Mesenchymal stem cell (in vitro differentiated cells and primary cell): ENCODE measurements around the gene THADA. TPM values are rescaled to one million over a fixed set of nuclear protein-coding genes. Genes with fewer than 3 reads are reported as not detected.

ENCODE experiments used
- DNase-seq: peaks from one replicate; pipeline ENCODE4 v3.0.0-alpha.2; 2013
- H2AFZ ChIP-seq: one replicate; pipeline ENCODE4 v1.6.1; 2013; ENCODE audit warnings: low read depth, mild to moderate bottlenecking, control low read depth, inconsistent platforms, low read length, moderate library complexity
- H2AK5ac ChIP-seq: 2 replicates; pipeline ENCODE4 v1.6.1; 2013; ENCODE audit warnings: low read length, moderate library complexity, mild to moderate bottlenecking, inconsistent platforms; ENCODE audit not compliant: severe bottlenecking
- H2BK120ac ChIP-seq: one replicate; pipeline ENCODE4 v1.6.1; 2013; ENCODE audit warnings: low read depth, mild to moderate bottlenecking, inconsistent platforms, low read length, moderate library complexity
- H2BK12ac ChIP-seq, 2 experiments: one replicate each; pipeline ENCODE4 v1.6.1; 2013; ENCODE audit warnings: inconsistent platforms in 2 of 2, low read length in 2 of 2, mild to moderate bottlenecking in 2 of 2, moderate library complexity in 2 of 2, control low read depth in 1 of 2
- H2BK15ac ChIP-seq: one replicate; pipeline ENCODE4 v1.6.1; 2013; ENCODE audit warnings: mild to moderate bottlenecking, low read depth, inconsistent platforms; ENCODE audit not compliant: poor library complexity, severe bottlenecking
- H2BK5ac ChIP-seq: 2 replicates; pipeline ENCODE4 v1.6.1; 2013; ENCODE audit warnings: low read depth, mild to moderate bottlenecking, low read length, control low read depth, inconsistent platforms; ENCODE audit not compliant: poor library complexity, severe bottlenecking
- H3K14ac ChIP-seq, 2 experiments: one replicate each; pipeline ENCODE4 v1.6.1; 2013; ENCODE audit warnings: inconsistent platforms in 2 of 2, low read length in 2 of 2, control low read depth in 1 of 2, mild to moderate bottlenecking in 1 of 2, moderate library complexity in 1 of 2
- H3K18ac ChIP-seq, 2 experiments: one replicate each; pipeline ENCODE4 v1.6.1; 2013; ENCODE audit warnings: inconsistent platforms in 2 of 2, low read length in 2 of 2, control low read depth in 1 of 2, low read depth in 1 of 2, mild to moderate bottlenecking in 1 of 2
- H3K23ac ChIP-seq, 2 experiments: one replicate each; pipeline ENCODE4 v1.6.1; 2013; ENCODE audit warnings: inconsistent platforms in 2 of 2, low read length in 2 of 2, mild to moderate bottlenecking in 2 of 2, moderate library complexity in 2 of 2, control low read depth in 1 of 2
- H3K27ac ChIP-seq: 2 replicates; pipeline ENCODE4 v1.5.1; 2013; ENCODE audit warnings: mild to moderate bottlenecking, moderate library complexity, low read length, control low read depth, inconsistent platforms; ENCODE audit not compliant: poor library complexity, severe bottlenecking
- H3K27me3 ChIP-seq, 2 experiments: 2 replicates each; pipeline versions ENCODE4 v1.6.1 to v1.7.0; 2013; ENCODE audit warnings: low read length in 2 of 2, mild to moderate bottlenecking in 2 of 2, moderate library complexity in 2 of 2, control low read depth in 1 of 2, inconsistent platforms in 1 of 2; ENCODE audit not compliant: control insufficient read depth in 1 of 2, insufficient read depth in 1 of 2
- H3K36me3 ChIP-seq, 2 experiments: 2 replicates each; pipeline versions ENCODE4 v1.6.1 to v1.7.0; 2013; ENCODE audit warnings: low read length in 2 of 2, control low read depth in 1 of 2, inconsistent platforms in 1 of 2, low read depth in 1 of 2, mild to moderate bottlenecking in 1 of 2; ENCODE audit not compliant: insufficient read depth in 2 of 2, control insufficient read depth in 1 of 2
- H3K4ac ChIP-seq, 2 experiments: one replicate each; pipeline ENCODE4 v1.6.1; 2013; ENCODE audit warnings: inconsistent platforms in 2 of 2, low read length in 2 of 2, mild to moderate bottlenecking in 2 of 2, moderate library complexity in 2 of 2, control low read depth in 1 of 2, low read depth in 1 of 2
- H3K4me1 ChIP-seq: 2 replicates; pipeline ENCODE4 v1.6.1; 2013; ENCODE audit warnings: low read depth, low read length, control low read depth; ENCODE audit not compliant: control insufficient read depth, insufficient read depth
- H3K4me2 ChIP-seq: 2 replicates; pipeline ENCODE4 v1.6.1; 2013; ENCODE audit warnings: low read length, mild to moderate bottlenecking, inconsistent platforms; ENCODE audit not compliant: poor library complexity, severe bottlenecking
- H3K4me3 ChIP-seq, 2 experiments: 2 replicates each; pipeline versions ENCODE4 v1.5.1 to v1.7.0; 2013; ENCODE audit warnings: low read length in 2 of 2, mild to moderate bottlenecking in 2 of 2, control low read depth in 1 of 2, low read depth in 1 of 2; ENCODE audit not compliant: insufficient read depth in 1 of 2
- H3K79me1 ChIP-seq: replicated peaks from 2 replicates; pipeline ENCODE4 v1.6.1; 2013; ENCODE audit warnings: mild to moderate bottlenecking, control low read depth, low read length, inconsistent platforms; ENCODE audit not compliant: poor library complexity, severe bottlenecking
- H3K9ac ChIP-seq: 2 replicates; pipeline ENCODE4 v1.7.0; 2013; ENCODE audit warnings: mild to moderate bottlenecking, low read length, moderate library complexity
- H3K9me3 ChIP-seq: 2 replicates; pipeline ENCODE4 v1.7.0; 2013; ENCODE audit warnings: mild to moderate bottlenecking, low read length; ENCODE audit not compliant: control insufficient read depth
- H4K8ac ChIP-seq: one replicate; pipeline ENCODE4 v1.6.1; 2013; ENCODE audit warnings: inconsistent platforms, mild to moderate bottlenecking, low read length, moderate library complexity
- H4K91ac ChIP-seq: one replicate; pipeline ENCODE4 v1.6.1; 2013; ENCODE audit warnings: mild to moderate bottlenecking, low read length, inconsistent platforms
- WGBS: methylation state at CpG from one replicate; pipeline ENCODE4 v1.1.7; 2013; ENCODE audit warnings: mixed read lengths; 5-methylcytosine and 5-hydroxymethylcytosine counted together
- polyA plus RNA-seq, 2 experiments: library from polyadenylated mRNA; stranded (reverse); fragments of 200-250 nt; gene quantifications; one replicate each; pipeline ENCODE4 v1.2.3, GENCODE V29; 2013

The THADA gene
- 5.1 TPM for polyA plus RNA-seq (2013, experiment 1 of 2)
- 4.3 TPM for polyA plus RNA-seq (2013, experiment 2 of 2)

- Histone ChIP-seq H4K8ac (peak within 1 kb of the TSS; percentile 92), H2AFZ (peak within 1 kb of the TSS; percentile 16), H2AK5ac (no peak within 1 kb of the TSS), H3K4me2 (peak within 1 kb of the TSS; percentile 84), H2BK5ac (peak within 1 kb of the TSS; percentile 74), H4K91ac (peak within 1 kb of the TSS; percentile 96), H3K4me3 (peak within 1 kb of the TSS; percentile 89 to 97), H3K9ac (peak within 1 kb of the TSS; percentile 98), H3K23ac (no peak within 1 kb of the TSS), H2BK12ac (no peak within 1 kb of the TSS), H3K9me3 (no peaks in the 10 kb centered on the region), H3K36me3 (peaks cover 0 to 12% of the 10 kb centered on the region in 2 experiments), H3K4me1 (peaks cover 2% of the 10 kb centered on the region), H2BK120ac (peak within 1 kb of the TSS; percentile 34), H3K18ac (peak within 1 kb of the TSS; percentile 50 to 85), H3K27me3 (no peaks in the 10 kb centered on the region), H3K4ac (peak within 1 kb of the TSS; percentile 49 to 86), H3K27ac (peak within 1 kb of the TSS; percentile 92), H2BK15ac (peak within 1 kb of the TSS; percentile 86), H3K79me1 (peaks cover 5% of the 10 kb centered on the region), H3K14ac (peak within 1 kb of the TSS in 1 of 2 experiments; percentile 2)
- DNase-seq = peak; percentile 99
- WGBS = under 1% methylated on average over 51 of the region's 52 CpGs
Measured at GRCh38 chr2:43595603-43596412, at the start of gene THADA. Gene THADA, minus strand, starts transcription at chr2:43596038. Its CDS starts 3,646 bp downstream, at chr2:43592392.

GRCh38 chr2:43643680-43644079 is 47.8 kb upstream of the THADA start:
- Histone ChIP-seq H3K4me2 (no peak overlapping the region), H3K4me1 (no peaks in the 10 kb centered on the region), H2AFZ (no peak overlapping the region), H2AK5ac (no peak overlapping the region), H3K36me3 (no peaks in the 10 kb centered on the region), H3K4ac (no peak overlapping the region), H3K23ac (no peak overlapping the region), H3K14ac (no peak overlapping the region), H2BK12ac (no peak overlapping the region), H3K27ac (no peak overlapping the region), H3K27me3 (no peaks in the 10 kb centered on the region), H3K9me3 (no peaks in the 10 kb centered on the region), H3K18ac (no peak overlapping the region), H3K79me1 (peaks cover 7% of the 10 kb centered on the region), H2BK15ac (no peak overlapping the region), H3K9ac (no peak overlapping the region), H4K91ac (no peak overlapping the region), H4K8ac (no peak overlapping the region), H2BK120ac (no peak overlapping the region), H2BK5ac (no peak overlapping the region), H3K4me3 (no peak overlapping the region)
- no CpG with 5 or more reads among the region's 1 CpG for WGBS
- DNase-seq = no peak

- Histone ChIP-seq H3K36me3 (no peaks in the 10 kb centered on the region), H3K14ac (no peak overlapping the region), H4K91ac (no peak overlapping the region), H2BK120ac (no peak overlapping the region), H3K9me3 (no peaks in the 10 kb centered on the region), H3K9ac (no peak overlapping the region), H2BK5ac (no peak overlapping the region), H3K79me1 (peaks cover 10% of the 10 kb centered on the region), H3K4me1 (peaks cover 3% of the 10 kb centered on the region), H3K4me3 (no peak overlapping the region), H2BK15ac (no peak overlapping the region), H3K27me3 (no peaks in the 10 kb centered on the region), H3K27ac (no peak overlapping the region), H3K4ac (no peak overlapping the region), H3K23ac (no peak overlapping the region), H4K8ac (no peak overlapping the region), H2AK5ac (no peak overlapping the region), H2BK12ac (no peak overlapping the region), H3K18ac (no peak overlapping the region), H2AFZ (no peak overlapping the region), H3K4me2 (no peak overlapping the region)
- no peak for DNase-seq
- WGBS = 38% methylated on average over 1 of the region's 2 CpGs
Measured at GRCh38 chr2:43642363-43642762, 46.5 kb upstream of the THADA start.

- Histone ChIP-seq H4K91ac (peak within 1 kb of the TSS; percentile 57), H3K4me3 (peak within 1 kb of the TSS; percentile 82 to 84), H3K36me3 (no peaks in the 10 kb centered on the region), H3K79me1 (peaks cover 11% of the 10 kb centered on the region), H3K4ac (no peak within 1 kb of the TSS), H2AK5ac (no peak within 1 kb of the TSS), H3K9me3 (no peaks in the 10 kb centered on the region), H2BK5ac (no peak within 1 kb of the TSS), H3K27ac (no peak within 1 kb of the TSS), H3K9ac (peak within 1 kb of the TSS; percentile 83), H3K23ac (no peak within 1 kb of the TSS), H3K18ac (peak within 1 kb of the TSS; percentile 13 to 37), H2BK15ac (peak within 1 kb of the TSS; percentile 89), H3K4me1 (peaks cover 6% of the 10 kb centered on the region), H2BK12ac (peak within 1 kb of the TSS; percentile 56 to 94), H3K14ac (peak within 1 kb of the TSS in 1 of 2 experiments; percentile 13), H2AFZ (peak within 1 kb of the TSS; percentile 72), H3K4me2 (peak within 1 kb of the TSS; percentile 64), H4K8ac (peak within 1 kb of the TSS; percentile 37), H2BK120ac (peak within 1 kb of the TSS; percentile 54), H3K27me3 (no peaks in the 10 kb centered on the region)
- peak; percentile 89 for DNase-seq
- WGBS = under 1% methylated on average over 67 of the region's 75 CpGs
Measured at GRCh38 chr2:43637030-43637803, 41.4 kb upstream of the THADA start, which contains the start of gene PLEKHH2. Gene PLEKHH2, plus strand, starts transcription at chr2:43637260. Its CDS starts 7,414 bp downstream, at chr2:43644674.
